ENCODE data around the gene SAP25.
A peak's percentile ranks its signal among the peaks of the same experiment; 100 is the strongest.

The SAP25 gene

GRCh38 chr7:100584054-100584682 lies 10.5 kb upstream of the SAP25 start:
- no peak for DNase-seq
- H3K27ac ChIP-seq (ENCODE audit: insufficient read depth, low read length, poor library complexity, severe bottlenecking): peak overlapping the region; percentile 95
- H3K36me3 ChIP-seq (ENCODE audit: control insufficient read depth, insufficient read depth, low read length): peaks cover 27% of the 10 kb centered on the region
- peaks cover 46% of the 10 kb centered on the region for H3K4me1 ChIP-seq (ENCODE audit: control insufficient read depth, insufficient read depth, low read length, poor library complexity, severe bottlenecking)
- H3K9me3 ChIP-seq (ENCODE audit: control insufficient read depth, low read length): no peaks in the 10 kb centered on the region
- peak overlapping the region; percentile 95 for H3K4me3 ChIP-seq (ENCODE audit: insufficient read depth, low read depth, low read length, poor library complexity, severe bottlenecking)
- H3K27me3 ChIP-seq (replicated peaks; ENCODE audit: control insufficient read depth, insufficient read depth, low read length, poor library complexity, severe bottlenecking): no peaks in the 10 kb centered on the region

GRCh38 chr7:100583132-100584053 lies 9.7 kb upstream of the SAP25 start:
- no peaks in the 10 kb centered on the region for H3K9me3 ChIP-seq (ENCODE audit: control insufficient read depth, low read length)
- H3K27me3 ChIP-seq (replicated peaks; ENCODE audit: control insufficient read depth, insufficient read depth, low read length, poor library complexity, severe bottlenecking): no peaks in the 10 kb centered on the region
- peak overlapping the region; percentile 80 for H3K27ac ChIP-seq (ENCODE audit: insufficient read depth, low read length, poor library complexity, severe bottlenecking)
- peak; percentile 32 to 52 (median 42) for DNase-seq
- peaks cover 46% of the 10 kb centered on the region for H3K4me1 ChIP-seq (ENCODE audit: control insufficient read depth, insufficient read depth, low read length, poor library complexity, severe bottlenecking)
- H3K4me3 ChIP-seq (ENCODE audit: insufficient read depth, low read depth, low read length, poor library complexity, severe bottlenecking): peak overlapping the region; percentile 95
- peaks cover 34% of the 10 kb centered on the region for H3K36me3 ChIP-seq (ENCODE audit: control insufficient read depth, insufficient read depth, low read length)

DNA sequence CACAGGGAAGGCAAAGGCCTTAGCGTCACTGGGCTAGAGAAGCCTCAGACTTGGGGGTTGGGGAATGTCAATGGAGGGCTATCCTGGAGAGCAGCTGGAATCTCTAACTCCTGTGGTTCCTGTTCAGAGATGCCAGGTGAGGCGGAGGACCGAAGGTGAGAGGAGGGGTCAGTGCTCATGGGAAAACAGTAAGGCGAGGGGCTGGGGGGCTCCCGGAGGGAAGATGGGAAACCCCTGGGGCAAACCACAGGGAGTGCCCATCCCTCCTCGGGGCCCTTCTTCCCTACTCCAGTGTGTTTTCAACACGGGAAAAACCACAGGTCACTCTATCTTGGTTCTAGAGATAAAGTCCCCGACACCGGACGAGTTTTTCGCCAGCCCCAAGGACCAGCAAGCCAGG lies 8.9 kb upstream of the SAP25 start:
- Histone ChIP-seq H3K4me3 (ENCODE audit: insufficient read depth, low read depth, low read length, poor library complexity, severe bottlenecking) (peak overlapping the region; percentile 95), H3K36me3 (ENCODE audit: control insufficient read depth, insufficient read depth, low read length) (peaks cover 42% of the 10 kb centered on the region), H3K27me3 (replicated peaks; ENCODE audit: control insufficient read depth, insufficient read depth, low read length, poor library complexity, severe bottlenecking) (no peaks in the 10 kb centered on the region), H3K4me1 (ENCODE audit: control insufficient read depth, insufficient read depth, low read length, poor library complexity, severe bottlenecking) (peaks cover 46% of the 10 kb centered on the region), H3K27ac (ENCODE audit: insufficient read depth, low read length, poor library complexity, severe bottlenecking) (peak overlapping the region; percentile 80), H3K9me3 (ENCODE audit: control insufficient read depth, low read length) (no peaks in the 10 kb centered on the region)
- DNase-seq: no peak

- Histone ChIP-seq H3K9me3 (ENCODE audit: control insufficient read depth, low read length) (no peaks in the 10 kb centered on the region), H3K27ac (ENCODE audit: insufficient read depth, low read length, poor library complexity, severe bottlenecking) (peak overlapping the region; percentile 80), H3K4me3 (ENCODE audit: insufficient read depth, low read depth, low read length, poor library complexity, severe bottlenecking) (peak overlapping the region; percentile 7), H3K27me3 (replicated peaks; ENCODE audit: control insufficient read depth, insufficient read depth, low read length, poor library complexity, severe bottlenecking) (no peaks in the 10 kb centered on the region), H3K36me3 (ENCODE audit: control insufficient read depth, insufficient read depth, low read length) (peaks cover 47% of the 10 kb centered on the region), H3K4me1 (ENCODE audit: control insufficient read depth, insufficient read depth, low read length, poor library complexity, severe bottlenecking) (peaks cover 45% of the 10 kb centered on the region)
- no peak for DNase-seq
These were observed 8.4 kb upstream of the SAP25 start for GRCh38 chr7:100582041-100582579.

GRCh38 chr7:100580466-100581283 lies 7.0 kb upstream of the SAP25 start:
- H3K4me1 ChIP-seq (ENCODE audit: control insufficient read depth, insufficient read depth, low read length, poor library complexity, severe bottlenecking): peaks cover 40% of the 10 kb centered on the region
- no peaks in the 10 kb centered on the region for H3K27me3 ChIP-seq (replicated peaks; ENCODE audit: control insufficient read depth, insufficient read depth, low read length, poor library complexity, severe bottlenecking)
- H3K4me3 ChIP-seq (ENCODE audit: insufficient read depth, low read depth, low read length, poor library complexity, severe bottlenecking): no peak overlapping the region
- H3K36me3 ChIP-seq (ENCODE audit: control insufficient read depth, insufficient read depth, low read length): peaks cover 61% of the 10 kb centered on the region
- no peak overlapping the region for H3K27ac ChIP-seq (ENCODE audit: insufficient read depth, low read length, poor library complexity, severe bottlenecking)
- H3K9me3 ChIP-seq (ENCODE audit: control insufficient read depth, low read length): no peaks in the 10 kb centered on the region
- no peak for DNase-seq

GRCh38 chr7:100578246-100579183 lies 4.8 kb upstream of the SAP25 start:
- Histone ChIP-seq H3K4me1 (ENCODE audit: control insufficient read depth, insufficient read depth, low read length, poor library complexity, severe bottlenecking) (peaks cover 20% of the 10 kb centered on the region), H3K27me3 (replicated peaks; ENCODE audit: control insufficient read depth, insufficient read depth, low read length, poor library complexity, severe bottlenecking) (no peaks in the 10 kb centered on the region), H3K4me3 (ENCODE audit: insufficient read depth, low read depth, low read length, poor library complexity, severe bottlenecking) (no peak overlapping the region), H3K36me3 (ENCODE audit: control insufficient read depth, insufficient read depth, low read length) (peaks cover 79% of the 10 kb centered on the region), H3K27ac (ENCODE audit: insufficient read depth, low read length, poor library complexity, severe bottlenecking) (peak overlapping the region; percentile 11), H3K9me3 (ENCODE audit: control insufficient read depth, low read length) (no peaks in the 10 kb centered on the region)
- no peak for DNase-seq

DNA sequence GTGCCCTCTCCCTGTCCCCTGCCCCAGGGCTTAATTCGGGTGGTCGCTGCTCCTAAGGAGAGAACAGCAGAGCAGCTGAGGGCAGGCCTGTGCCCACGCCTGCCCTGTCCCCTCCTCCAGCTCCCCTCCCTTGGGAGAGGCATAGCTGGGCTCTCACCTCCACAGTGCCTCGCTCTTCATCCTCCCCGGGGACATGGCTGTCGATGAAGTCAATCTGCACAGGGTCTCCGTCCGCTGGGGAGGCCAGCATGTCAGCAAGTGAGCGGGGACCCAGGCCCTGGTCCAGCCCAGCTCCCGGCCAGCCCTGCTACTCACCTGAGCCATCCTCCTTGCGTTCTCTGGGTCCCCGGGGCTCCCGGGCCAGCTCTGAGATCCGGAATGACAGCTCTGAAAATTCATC lies 3.8 kb upstream of the SAP25 start:
- Histone ChIP-seq H3K4me1 (ENCODE audit: control insufficient read depth, insufficient read depth, low read length, poor library complexity, severe bottlenecking) (peaks cover 10% of the 10 kb centered on the region), H3K36me3 (ENCODE audit: control insufficient read depth, insufficient read depth, low read length) (peaks cover 86% of the 10 kb centered on the region), H3K27ac (ENCODE audit: insufficient read depth, low read length, poor library complexity, severe bottlenecking) (no peak overlapping the region), H3K4me3 (ENCODE audit: insufficient read depth, low read depth, low read length, poor library complexity, severe bottlenecking) (no peak overlapping the region), H3K9me3 (ENCODE audit: control insufficient read depth, low read length) (no peaks in the 10 kb centered on the region), H3K27me3 (replicated peaks; ENCODE audit: control insufficient read depth, insufficient read depth, low read length, poor library complexity, severe bottlenecking) (no peaks in the 10 kb centered on the region)
- no peak for DNase-seq

GRCh38 chr7:100577103-100577502 lies 3.4 kb upstream of the SAP25 start:
- H3K9me3 ChIP-seq (ENCODE audit: control insufficient read depth, low read length): no peaks in the 10 kb centered on the region
- peaks cover 85% of the 10 kb centered on the region for H3K36me3 ChIP-seq (ENCODE audit: control insufficient read depth, insufficient read depth, low read length)

More at GRCh38 chr7:100577103-100577502, 3.4 kb upstream of the SAP25 start:
- no peak overlapping the region for H3K4me3 ChIP-seq (ENCODE audit: insufficient read depth, low read depth, low read length, poor library complexity, severe bottlenecking)
- no peak overlapping the region for H3K27ac ChIP-seq (ENCODE audit: insufficient read depth, low read length, poor library complexity, severe bottlenecking)
- DNase-seq: no peak
- no peaks in the 10 kb centered on the region for H3K27me3 ChIP-seq (replicated peaks; ENCODE audit: control insufficient read depth, insufficient read depth, low read length, poor library complexity, severe bottlenecking)
- H3K4me1 ChIP-seq (ENCODE audit: control insufficient read depth, insufficient read depth, low read length, poor library complexity, severe bottlenecking): peaks cover 6% of the 10 kb centered on the region

All from effector memory CD4-positive, alpha-beta T cell (primary cell).